Neural progenitor cell (in vitro differentiated cells): ENCODE data around the gene COL15A1. TPM values are rescaled to one million over a fixed set of nuclear protein-coding genes. Genes with fewer than 3 reads are reported as not detected.
A peak's percentile ranks its signal among the peaks of the same experiment; 100 is the strongest.

ENCODE experiments used
- DNase-seq: peaks from one replicate; pipeline ENCODE4 v3.0.0-alpha.2; 2016; ENCODE audit warnings: low spot score
- H2AFZ ChIP-seq: fragments of 200-600 bp; sonication (generic); replicated peaks from 2 replicates; pipeline ENCODE4 v1.6.1; 2016; ENCODE audit warnings: antibody characterized with exemption
- H3F3A ChIP-seq: fragments of 200-600 bp; sonication (generic); 2 replicates; pipeline ENCODE4 v1.6.1; 2016; ENCODE audit warnings: antibody characterized with exemption, low read depth
- H3K27ac ChIP-seq: fragments of 200-600 bp; sonication (generic); 2 replicates; pipeline ENCODE4 v1.5.1; 2016; ENCODE audit warnings: mild to moderate bottlenecking
- H3K27me3 ChIP-seq: fragments of 200-600 bp; sonication (generic); 2 replicates; pipeline ENCODE4 v1.6.1; 2016; ENCODE audit warnings: mild to moderate bottlenecking, moderate library complexity
- H3K36me3 ChIP-seq: fragments of 200-600 bp; sonication (generic); 2 replicates; pipeline ENCODE4 v1.5.1; 2016
- H3K4me1 ChIP-seq: fragments of 200-600 bp; sonication (generic); 2 replicates; pipeline ENCODE4 v1.6.1; 2016; ENCODE audit warnings: mixed run types
- H3K4me2 ChIP-seq: fragments of 200-600 bp; sonication (generic); 2 replicates; pipeline ENCODE4 v1.6.1; 2016
- H3K4me3 ChIP-seq: fragments of 200-600 bp; sonication (generic); 2 replicates; pipeline ENCODE4 v1.5.1; 2016
- H3K79me2 ChIP-seq: fragments of 200-600 bp; sonication (generic); 2 replicates; pipeline ENCODE4 v1.6.1; 2016; ENCODE audit warnings: low read depth
- H3K9ac ChIP-seq: fragments of 200-600 bp; sonication (generic); 2 replicates; pipeline ENCODE4 v1.6.1; 2016
- H3K9me3 ChIP-seq: fragments of 200-600 bp; sonication (generic); 2 replicates; pipeline ENCODE4 v1.5.1; 2016; ENCODE audit warnings: low read depth
- H4K20me1 ChIP-seq: fragments of 200-600 bp; sonication (generic); 2 replicates; pipeline ENCODE4 v1.6.1; 2016; ENCODE audit warnings: low read depth
- H3K27ac Mint-ChIP-seq: 3 replicates; pipeline ENCODE4 v1.8.0; 2021; ENCODE audit warnings: mixed read lengths
- H3K27me3 Mint-ChIP-seq: 2 replicates; pipeline ENCODE4 v1.8.0; 2022; ENCODE audit warnings: low read depth, mild to moderate bottlenecking, inconsistent platforms, moderate library complexity, mixed read lengths; ENCODE audit not compliant: insufficient read depth
- H3K36me3 Mint-ChIP-seq: 3 replicates; pipeline ENCODE4 v1.8.0; 2021; ENCODE audit warnings: mixed read lengths
- H3K4me1 Mint-ChIP-seq: 3 replicates; pipeline ENCODE4 v1.8.0; 2021; ENCODE audit warnings: mixed read lengths
- H3K4me3 Mint-ChIP-seq: 3 replicates; pipeline ENCODE4 v1.8.0; 2021; ENCODE audit warnings: mild to moderate bottlenecking, moderate library complexity, mixed read lengths
- H3K9me3 Mint-ChIP-seq: 3 replicates; pipeline ENCODE4 v1.8.0; 2020; ENCODE audit warnings: mixed read lengths
- CTCF ChIP-seq: fragments of 200-600 bp; sonication (generic); IDR thresholded peaks from 2 replicates; pipeline ENCODE4 v1.5.1; 2017; ENCODE audit warnings: antibody characterized with exemption, mild to moderate bottlenecking
- EZH2 ChIP-seq: fragments of 200-600 bp; sonication (generic); IDR thresholded peaks from 2 replicates; pipeline ENCODE4 v1.6.1; 2017; ENCODE audit warnings: antibody characterized with exemption, mild to moderate bottlenecking, moderate library complexity
- EZH2phosphoT487 ChIP-seq: fragments of 200-600 bp; sonication (generic); IDR thresholded peaks from 2 replicates; pipeline ENCODE4 v1.6.1; 2017; ENCODE audit warnings: antibody characterized with exemption
- total RNA-seq: library from RNA; depleted of rRNA; stranded (reverse); fragments of >200 nt; gene quantifications from 2 replicates; pipeline ENCODE4 v1.2.3, GENCODE V29; 2015; ENCODE audit warnings: low replicate concordance

COL15A1 gene
- total RNA-seq, 1 donor from 2014 or later, result 3.2 TPM

GRCh38 chr9:99046542-99047071, 102.9 kb downstream of the COL15A1 start:
- Histone ChIP-seq H2AFZ (no peak overlapping the region), H3F3A (no peaks in the 10 kb centered on the region), H3K4me2 (no peak overlapping the region), H3K4me3 (no peak overlapping the region), H3K4me1 (no peaks in the 10 kb centered on the region), H3K36me3 (no peaks in the 10 kb centered on the region), H3K27me3 (no peaks in the 10 kb centered on the region), H3K79me2 (no peaks in the 10 kb centered on the region), H3K9me3 (no peaks in the 10 kb centered on the region), H4K20me1 (no peaks in the 10 kb centered on the region), H3K27ac (no peak overlapping the region), H3K9ac (no peak overlapping the region)
- peaks cover 7% of the 10 kb centered on the region for H3K27me3 Mint-ChIP-seq
- H3K4me3 Mint-ChIP-seq, result no peak overlapping the region
- no peak for DNase-seq
- peak overlapping the region; percentile 20 for H3K27ac Mint-ChIP-seq
- no peak for TF ChIP-seq EZH2
- no peak for TF ChIP-seq EZH2phosphoT487
- TF ChIP-seq CTCF, result no peak
- peaks cover 29% of the 10 kb centered on the region for H3K9me3 Mint-ChIP-seq
- H3K36me3 Mint-ChIP-seq, result peaks cover 4% of the 10 kb centered on the region
- peaks cover 16% of the 10 kb centered on the region for H3K4me1 Mint-ChIP-seq

GRCh38 chr9:99049228-99049627, 105.5 kb downstream of the COL15A1 start:
- no peak overlapping the region for H2AFZ ChIP-seq
- no peak overlapping the region for H3K27ac Mint-ChIP-seq
- no peak overlapping the region for H3K9ac ChIP-seq
- peaks cover 20% of the 10 kb centered on the region for H3K4me1 Mint-ChIP-seq
- no peaks in the 10 kb centered on the region for H3K36me3 ChIP-seq
- no peaks in the 10 kb centered on the region for H3K27me3 ChIP-seq
- TF ChIP-seq CTCF (no peak), EZH2 (no peak), EZH2phosphoT487 (no peak)
- H3K27ac ChIP-seq, result no peak overlapping the region
- H4K20me1 ChIP-seq, result no peaks in the 10 kb centered on the region
- no peak overlapping the region for H3K4me2 ChIP-seq
- H3K4me3 Mint-ChIP-seq, result no peak overlapping the region
- no peak overlapping the region for H3K4me3 ChIP-seq
- no peak for DNase-seq
- no peaks in the 10 kb centered on the region for H3K4me1 ChIP-seq
- peaks cover under 1% of the 10 kb centered on the region for H3K36me3 Mint-ChIP-seq
- no peaks in the 10 kb centered on the region for H3K79me2 ChIP-seq
- H3K9me3 ChIP-seq, result no peaks in the 10 kb centered on the region
- peaks cover 14% of the 10 kb centered on the region for H3K9me3 Mint-ChIP-seq
- no peaks in the 10 kb centered on the region for H3F3A ChIP-seq
- H3K27me3 Mint-ChIP-seq, result peaks cover 4% of the 10 kb centered on the region

- no peak overlapping the region for H3K27ac Mint-ChIP-seq
- no peak overlapping the region for H3K4me3 ChIP-seq
- H3K9me3 Mint-ChIP-seq, result peaks cover 10% of the 10 kb centered on the region
- no peak overlapping the region for H3K9ac ChIP-seq
- no peaks in the 10 kb centered on the region for H3K27me3 ChIP-seq
- H2AFZ ChIP-seq, result no peak overlapping the region
- H3K9me3 ChIP-seq, result no peaks in the 10 kb centered on the region
- H3K27ac ChIP-seq, result no peak overlapping the region
- H3K36me3 Mint-ChIP-seq, result no peaks in the 10 kb centered on the region
- H3K36me3 ChIP-seq, result no peaks in the 10 kb centered on the region
- no peaks in the 10 kb centered on the region for H3K4me1 ChIP-seq
- no peaks in the 10 kb centered on the region for H3F3A ChIP-seq
- H3K27me3 Mint-ChIP-seq, result peaks cover 4% of the 10 kb centered on the region
- peaks cover 25% of the 10 kb centered on the region for H3K4me1 Mint-ChIP-seq
- H3K4me2 ChIP-seq, result no peak overlapping the region
- DNase-seq, result no peak
- H4K20me1 ChIP-seq, result no peaks in the 10 kb centered on the region
- no peaks in the 10 kb centered on the region for H3K79me2 ChIP-seq
- no peak overlapping the region for H3K4me3 Mint-ChIP-seq
- no peak for TF ChIP-seq CTCF
Measured at GRCh38 chr9:99049641-99050040, 105.9 kb downstream of the COL15A1 start.
